HS-27A (cell line): ENCODE data around the gene ADRA2B.
"Not testable (repeated sequence)": the region's sequence is repeated elsewhere in the genome, so short reads cannot be mapped to it uniquely, and the experiment has no call there.

Experiments used
- DNase-seq: peaks from one replicate; pipeline ENCODE4 v3.0.0-alpha.2; 2012; ENCODE audit warnings: low read depth, missing footprints

Gene ADRA2B

DNA sequence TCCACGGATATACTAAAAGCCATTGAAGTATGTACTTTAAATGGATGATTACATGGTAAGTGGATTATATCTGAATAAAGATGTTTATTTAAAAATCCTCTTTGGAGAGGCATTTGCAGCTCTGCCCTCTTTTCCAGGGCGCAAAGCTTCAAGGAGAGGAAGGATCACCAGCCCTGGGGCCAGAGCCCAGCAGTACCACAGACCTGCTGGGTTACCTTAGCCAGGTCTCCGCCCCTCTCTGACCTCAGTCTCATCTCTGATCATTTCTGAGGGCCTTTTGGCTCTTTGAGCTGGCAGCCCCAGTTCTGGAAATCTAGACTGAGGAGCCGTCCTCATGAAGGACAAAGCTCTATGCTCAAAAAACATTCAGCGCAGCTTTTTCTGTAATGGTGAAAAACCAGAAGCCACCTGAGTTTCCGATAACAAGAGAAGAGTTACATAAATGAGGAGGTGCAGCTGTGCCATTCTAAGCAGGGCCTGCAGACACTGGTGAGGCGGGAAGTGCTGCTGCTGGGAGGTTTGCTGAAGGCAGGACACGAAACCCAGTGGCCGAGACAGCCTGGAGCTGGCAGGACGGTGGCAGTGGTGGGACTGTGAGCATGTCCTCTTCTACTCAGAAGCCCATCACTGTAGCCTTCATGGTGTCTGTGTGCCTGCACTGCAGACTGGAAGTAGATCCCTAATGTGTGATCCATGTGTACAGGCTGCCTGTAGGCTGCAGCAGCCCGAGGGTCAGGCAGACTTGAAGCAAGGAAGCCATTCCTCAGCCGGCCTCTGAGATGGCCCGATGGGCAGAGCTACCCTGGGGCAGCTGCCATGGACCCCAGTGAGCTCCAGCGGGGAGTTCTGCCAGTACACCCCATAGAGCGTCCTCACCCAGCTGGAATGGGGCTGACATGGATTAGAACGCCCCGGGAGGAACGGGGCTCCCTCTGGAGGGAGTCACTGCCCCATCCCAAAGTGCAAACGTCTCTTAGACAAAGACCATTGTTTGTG, 27.7 kb downstream of the ADRA2B start:
- DNase-seq: no peak

- DNase-seq: no peak
These were observed 29.2 kb downstream of the ADRA2B start for GRCh38 chr2:96087130-96087529.

GRCh38 chr2:96085541-96086355, 30.6 kb downstream of the ADRA2B start:
- DNase-seq: no peak

DNA sequence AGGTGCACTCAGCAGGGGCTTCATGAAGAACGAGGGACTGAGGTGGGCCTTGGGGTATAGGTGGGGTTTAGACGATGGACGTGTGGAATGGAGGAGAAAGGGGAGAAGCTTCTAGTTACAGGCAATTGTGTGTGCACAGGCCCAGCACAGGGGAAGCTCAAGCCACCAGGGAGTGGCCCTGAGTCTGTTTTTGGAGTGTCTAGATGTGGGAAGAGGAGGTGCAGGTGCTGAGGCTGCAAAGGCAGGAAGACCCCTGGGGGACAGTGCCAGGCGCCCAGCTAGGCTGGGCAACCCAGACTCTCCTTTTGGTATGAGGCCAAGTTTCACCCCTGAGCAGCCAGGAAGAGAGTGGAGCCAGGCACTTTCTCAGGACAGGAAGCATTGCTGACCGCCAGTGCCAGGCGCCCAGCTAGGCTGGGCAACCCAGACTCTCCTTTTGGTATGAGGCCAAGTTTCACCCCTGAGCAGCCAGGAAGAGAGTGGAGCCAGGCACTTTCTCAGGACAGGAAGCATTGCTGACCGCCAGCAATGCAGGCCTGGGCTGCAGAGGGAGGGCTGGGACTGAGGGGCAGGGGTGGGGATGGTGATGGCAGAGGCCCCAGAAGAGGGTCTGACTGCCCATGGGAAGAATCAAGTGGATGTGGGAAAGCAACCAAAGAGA, 31.4 kb downstream of the ADRA2B start:
- DNase-seq: not testable (repeated sequence)

DNA sequence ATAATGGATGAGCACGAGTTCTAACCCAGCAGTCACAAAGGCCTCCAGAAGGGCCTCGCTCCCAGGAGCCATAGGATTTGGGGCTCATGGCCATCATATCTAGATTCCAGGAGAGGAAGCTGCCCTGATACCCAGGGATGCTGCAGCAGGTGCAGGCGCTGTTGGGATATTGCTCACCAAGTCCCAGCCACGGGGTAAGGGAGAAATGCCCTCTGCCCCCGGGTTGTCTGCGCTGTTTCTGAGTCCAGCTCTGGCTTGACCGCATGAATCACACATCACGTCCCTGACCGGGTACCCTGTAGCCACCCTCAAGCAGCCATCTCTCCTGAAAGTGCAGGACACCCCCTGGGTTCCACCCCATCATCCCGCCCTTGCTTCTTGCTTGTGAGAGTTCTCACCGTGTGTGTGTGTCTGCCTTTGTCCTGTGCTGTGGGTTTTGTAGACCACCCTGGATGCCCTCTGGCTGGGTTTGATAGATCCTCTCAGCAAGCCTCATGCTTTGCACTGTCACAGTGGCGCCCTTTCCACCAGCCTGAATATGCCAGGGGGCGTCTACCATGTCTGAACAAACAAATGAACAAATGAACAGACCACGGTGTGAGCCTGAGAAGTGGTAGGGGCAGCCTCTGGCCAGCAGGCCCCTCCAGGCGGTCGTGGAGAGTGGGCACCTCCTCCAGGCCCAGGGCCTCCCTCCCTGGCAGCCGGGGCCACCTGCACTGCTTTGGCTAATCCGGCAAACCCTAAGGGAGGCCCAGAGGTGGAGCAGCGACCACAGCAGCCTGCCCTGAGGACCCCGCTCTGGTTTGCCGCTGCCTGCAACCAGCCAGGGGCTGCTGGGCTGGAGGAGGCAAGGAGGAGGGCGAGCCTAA, 32.1 kb downstream of the ADRA2B start:
- no peak for DNase-seq

- DNase-seq: no peak
These were observed 33.1 kb downstream of the ADRA2B start for GRCh38 chr2:96083064-96083939.

DNA sequence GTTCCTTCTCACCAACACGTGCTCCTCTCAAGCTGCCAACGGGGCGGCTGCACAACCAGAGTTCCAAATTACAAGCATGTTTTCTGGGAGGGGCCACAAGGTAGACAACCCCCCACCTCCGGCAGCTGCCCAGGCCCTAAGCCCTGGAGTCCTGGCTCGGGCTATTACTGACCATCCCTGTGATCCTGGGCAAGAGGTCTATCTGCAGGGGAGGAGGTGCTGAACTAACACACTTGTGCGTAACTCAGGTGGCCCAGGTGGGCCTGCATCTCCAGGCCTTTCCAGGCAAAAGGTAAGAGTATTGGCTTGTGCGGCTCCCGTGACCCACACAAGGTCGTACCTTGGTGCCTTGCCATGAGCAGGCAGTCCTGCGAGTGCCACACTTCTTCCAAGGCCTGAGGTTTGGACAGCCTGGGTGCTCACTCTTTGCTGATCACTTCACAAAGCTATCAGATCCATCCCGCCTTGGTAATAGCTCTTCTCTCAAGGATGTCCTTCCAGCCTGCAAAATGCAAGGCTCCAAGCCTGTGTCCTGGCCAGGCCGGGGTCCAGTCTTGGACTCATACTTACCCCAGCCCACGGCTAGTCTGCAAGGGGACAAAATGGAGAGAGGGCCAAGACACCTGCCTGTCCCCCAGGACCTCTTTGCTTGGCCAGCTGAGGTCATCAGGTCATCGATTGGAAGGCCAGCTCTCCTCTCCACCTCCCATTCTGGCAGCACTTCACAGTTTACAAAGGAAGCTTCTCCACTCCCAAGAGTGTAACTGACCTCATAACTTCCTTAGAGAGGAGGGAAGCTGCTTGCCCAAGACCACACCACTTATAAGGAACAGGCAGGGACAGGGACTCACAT, 33.9 kb downstream of the ADRA2B start:
- DNase-seq: no peak

DNA sequence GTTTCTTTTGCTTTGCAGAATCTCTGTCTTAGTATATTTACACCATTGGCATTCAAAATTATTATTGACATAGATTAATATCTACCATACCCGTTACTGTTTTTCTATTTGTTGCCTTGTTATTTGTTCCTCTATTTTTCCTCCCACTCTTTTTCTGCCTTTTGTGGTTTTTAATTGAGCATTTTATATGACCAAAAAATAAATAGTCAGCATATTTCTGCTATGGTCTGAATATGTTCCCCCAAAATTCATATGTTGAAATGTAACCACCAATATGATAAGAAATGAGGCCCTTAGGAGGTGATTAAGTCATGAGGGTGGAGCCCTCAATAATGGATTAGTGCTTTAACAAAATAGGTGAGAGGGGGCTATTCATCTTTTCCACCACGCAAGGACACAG, 35.3 kb downstream of the ADRA2B start:
- no peak for DNase-seq

- no peak for DNase-seq
These were observed 41.1 kb downstream of the ADRA2B start for GRCh38 chr2:96075199-96075771.

- DNase-seq: no peak
These were observed 42.2 kb downstream of the ADRA2B start for GRCh38 chr2:96074156-96074555.

DNA sequence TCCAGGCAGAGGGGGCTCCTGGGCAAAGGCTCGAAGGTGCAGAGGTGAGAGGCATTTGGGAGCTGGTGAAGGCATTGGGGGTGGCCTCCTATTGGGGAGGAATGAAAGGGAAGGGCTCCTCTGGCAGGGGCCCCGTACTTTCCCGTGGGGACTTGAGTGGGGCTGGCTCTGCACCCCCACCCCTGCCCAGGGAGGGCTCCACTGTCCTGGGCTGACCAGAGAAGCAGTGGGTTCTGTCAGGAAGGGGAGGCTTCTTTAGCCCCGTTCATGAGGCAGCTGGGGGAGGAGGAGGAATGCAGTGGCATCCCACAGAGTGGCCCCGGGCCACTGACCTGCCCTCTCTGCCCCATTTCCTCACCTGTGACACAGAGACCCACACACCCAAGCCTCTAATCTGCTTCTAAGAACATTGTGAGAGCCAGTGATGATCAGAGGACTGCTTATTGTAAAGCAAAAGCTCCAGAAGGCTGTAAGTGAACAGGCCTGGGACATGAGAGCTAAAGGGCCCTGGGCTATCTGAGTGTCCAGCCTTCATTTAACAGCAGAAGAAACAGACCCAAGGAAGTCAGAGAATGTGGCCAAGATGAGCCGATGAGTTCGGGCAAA, 43.1 kb downstream of the ADRA2B start:
- no peak for DNase-seq

- no peak for DNase-seq
These were observed 43.6 kb downstream of the ADRA2B start for GRCh38 chr2:96072746-96073145.

- not testable (repeated sequence) for DNase-seq
These were observed 44.3 kb downstream of the ADRA2B start for GRCh38 chr2:96071977-96072491.

DNA sequence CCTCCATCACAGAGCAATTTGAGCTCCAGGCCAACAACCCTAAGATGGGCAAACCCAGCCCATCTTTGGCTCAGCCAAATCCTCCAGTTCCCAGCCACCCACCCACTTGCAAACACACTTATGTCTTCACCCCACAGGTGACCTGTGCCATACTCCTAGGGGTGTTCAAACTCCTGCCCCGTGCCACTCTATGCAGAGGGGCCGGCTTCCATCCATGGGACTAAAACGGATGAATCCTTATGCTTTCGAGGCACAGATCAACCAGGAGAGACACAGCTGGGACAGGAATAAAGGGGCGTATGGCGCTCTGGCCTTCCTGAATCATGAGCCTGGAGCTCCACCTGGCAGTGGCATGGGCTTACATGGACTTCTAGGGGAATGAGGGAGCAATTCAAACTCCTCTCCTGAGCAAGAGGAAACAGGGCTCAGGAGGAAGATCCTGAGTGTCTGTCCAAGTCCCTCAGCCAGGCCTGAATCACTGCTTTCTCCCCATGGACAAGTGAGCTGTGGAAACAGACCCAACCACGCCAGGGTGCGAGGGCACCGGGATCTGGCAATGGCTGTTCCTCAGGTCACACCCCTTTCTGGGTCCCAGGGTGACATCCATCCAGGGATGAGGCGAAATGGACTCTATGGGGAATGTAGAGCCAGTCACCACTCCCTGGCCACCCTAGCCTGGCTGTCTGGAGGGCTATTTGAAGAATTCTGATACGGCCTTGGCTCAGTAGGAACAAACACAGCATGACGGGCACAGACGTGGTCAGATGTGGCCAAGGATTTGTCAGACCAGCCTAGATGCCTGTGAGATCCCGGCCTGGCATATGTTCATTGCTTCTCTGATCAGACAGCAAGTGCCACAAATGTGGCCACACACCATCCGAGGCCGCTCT, 45.0 kb downstream of the ADRA2B start:
- not testable (repeated sequence) for DNase-seq

- not testable (repeated sequence) for DNase-seq
These were observed 46.0 kb downstream of the ADRA2B start for GRCh38 chr2:96070351-96070750.

DNA sequence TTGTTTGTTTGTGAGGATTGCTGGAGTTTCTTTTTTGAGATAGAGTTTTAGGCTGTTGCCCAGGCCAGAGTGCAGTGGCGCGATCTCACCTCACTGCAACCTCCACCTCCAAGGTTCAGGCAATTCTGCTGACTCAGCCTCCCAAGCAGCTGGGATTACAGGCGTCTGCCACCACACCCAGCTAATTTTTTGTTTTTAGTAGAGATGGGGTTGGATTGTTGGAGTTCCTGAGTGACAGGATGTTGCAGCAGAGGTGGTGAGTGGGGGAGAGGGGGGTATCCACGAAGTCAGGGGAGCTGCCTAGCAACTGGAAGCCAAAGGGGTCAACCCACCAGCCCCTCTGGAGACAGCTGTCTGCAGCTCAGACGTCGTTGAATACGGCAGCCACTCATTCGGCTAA, 46.5 kb downstream of the ADRA2B start:
- DNase-seq: not testable (repeated sequence)

- not testable (repeated sequence) for DNase-seq
These were observed 48.3 kb downstream of the ADRA2B start for GRCh38 chr2:96067902-96068581.
